Stimulated activated CD8-positive, alpha-beta memory T cell treated with anti-CD3 and anti-CD28 coated beads, Interleukin-7, amount 100 ng/mL, for 24 hours (primary cell): ENCODE data around the gene ORAI3.

Source experiments
- DNase-seq: peaks from one replicate; pipeline ENCODE4 v3.0.0-alpha.2; 2020; ENCODE audit warnings: low read depth

Gene ORAI3

DNA sequence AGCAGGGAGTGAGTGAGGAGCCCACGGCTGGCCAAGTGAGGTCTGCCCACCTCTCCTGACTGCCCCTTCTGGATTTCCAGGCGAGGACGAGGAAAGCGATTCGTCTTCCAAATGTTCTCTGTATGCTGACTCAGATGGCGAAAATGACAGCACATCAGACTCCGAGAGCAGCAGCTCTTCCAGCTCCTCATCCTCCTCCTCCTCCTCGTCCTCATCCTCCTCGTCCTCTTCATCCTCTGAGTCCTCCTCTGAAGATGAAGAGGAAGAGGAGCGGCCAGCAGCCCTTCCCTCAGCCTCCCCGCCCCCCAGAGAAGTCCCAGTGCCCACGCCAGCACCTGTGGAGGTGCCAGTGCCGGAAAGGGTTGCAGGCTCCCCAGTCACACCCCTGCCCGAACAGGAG lies 22.4 kb downstream of the ORAI3 start:
- DNase-seq, result no peak

DNA sequence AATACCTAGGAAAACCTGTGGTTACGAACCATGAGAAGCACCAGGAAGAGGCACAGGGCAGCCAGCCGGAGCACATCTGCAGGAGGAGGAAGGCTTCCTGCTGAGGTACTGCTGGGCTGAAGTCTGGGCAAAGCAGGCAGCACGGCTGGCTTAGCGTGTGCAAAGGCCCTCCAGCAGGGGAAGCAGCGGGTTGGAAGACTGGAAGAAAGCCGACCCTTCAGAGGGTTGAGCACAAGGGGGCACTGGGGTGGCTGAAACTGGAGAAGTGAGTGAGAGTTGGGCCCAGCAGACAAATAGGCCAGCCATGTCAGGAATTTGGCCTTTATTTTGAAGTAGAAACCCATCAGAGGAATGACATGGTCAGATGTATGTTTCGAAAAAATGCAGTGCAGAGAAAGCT lies 24.0 kb downstream of the ORAI3 start:
- no peak for DNase-seq

DNA sequence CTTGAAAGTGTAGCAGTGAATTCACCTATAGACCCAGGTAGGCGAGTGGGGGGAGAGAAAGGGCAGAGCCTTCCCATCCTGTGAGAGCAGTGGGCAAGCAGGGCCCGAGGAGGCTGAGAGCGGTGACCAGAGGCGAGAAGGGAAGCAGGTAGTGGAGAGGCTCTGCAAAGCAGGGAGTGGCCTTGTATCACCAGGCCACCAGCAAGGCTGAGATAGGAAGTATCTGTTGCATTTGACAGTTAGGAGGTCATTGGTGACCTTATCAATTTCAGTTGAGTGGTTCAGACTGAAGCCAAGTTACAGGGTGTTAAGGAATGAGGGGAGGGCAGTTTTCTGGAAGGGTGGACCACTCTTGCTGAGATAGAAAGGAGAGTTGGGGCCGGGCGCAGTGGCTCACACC lies 25.5 kb downstream of the ORAI3 start:
- no peak for DNase-seq

DNA sequence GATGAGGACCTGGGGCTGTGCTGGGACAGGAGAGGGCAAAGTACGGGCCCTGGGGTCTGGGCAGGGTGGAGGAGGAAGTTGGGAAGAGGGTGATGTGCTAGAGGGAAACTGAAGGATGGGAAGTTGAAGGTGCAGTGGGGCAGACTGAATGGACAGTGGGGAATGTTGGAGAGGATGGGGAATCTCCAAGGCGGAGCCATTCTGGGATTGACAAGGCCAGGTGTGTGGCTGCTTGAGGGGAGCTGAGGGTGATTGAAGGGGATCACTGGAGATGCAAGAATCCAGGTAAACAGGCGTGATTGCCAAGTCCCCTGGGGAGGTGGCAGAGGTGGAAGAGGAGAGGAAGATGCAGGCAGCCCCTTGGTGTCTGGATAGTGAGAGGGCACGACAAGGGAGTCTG lies 27.6 kb downstream of the ORAI3 start:
- DNase-seq, result no peak

DNA sequence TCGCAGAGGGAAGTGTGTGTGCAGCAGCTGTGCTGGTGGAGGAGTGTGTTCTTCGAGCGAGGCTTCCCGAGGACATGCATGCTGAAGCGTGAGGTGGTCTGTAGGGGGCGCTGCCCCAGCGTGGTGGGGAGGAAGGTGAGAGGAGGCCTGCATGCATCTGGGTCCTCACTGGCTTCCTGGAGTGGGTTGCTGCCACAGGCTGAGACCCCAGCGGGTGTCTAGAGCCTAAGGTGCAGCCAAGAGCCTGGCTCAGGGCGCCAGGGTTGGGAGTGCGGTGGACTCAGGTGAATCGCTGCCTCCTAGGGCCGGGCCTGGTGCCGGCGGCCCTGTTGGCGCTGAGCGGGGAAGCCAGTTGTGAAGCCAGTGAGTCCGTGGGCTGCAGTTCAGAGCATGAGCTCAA lies 28.6 kb downstream of the ORAI3 start:
- no peak for DNase-seq

DNA sequence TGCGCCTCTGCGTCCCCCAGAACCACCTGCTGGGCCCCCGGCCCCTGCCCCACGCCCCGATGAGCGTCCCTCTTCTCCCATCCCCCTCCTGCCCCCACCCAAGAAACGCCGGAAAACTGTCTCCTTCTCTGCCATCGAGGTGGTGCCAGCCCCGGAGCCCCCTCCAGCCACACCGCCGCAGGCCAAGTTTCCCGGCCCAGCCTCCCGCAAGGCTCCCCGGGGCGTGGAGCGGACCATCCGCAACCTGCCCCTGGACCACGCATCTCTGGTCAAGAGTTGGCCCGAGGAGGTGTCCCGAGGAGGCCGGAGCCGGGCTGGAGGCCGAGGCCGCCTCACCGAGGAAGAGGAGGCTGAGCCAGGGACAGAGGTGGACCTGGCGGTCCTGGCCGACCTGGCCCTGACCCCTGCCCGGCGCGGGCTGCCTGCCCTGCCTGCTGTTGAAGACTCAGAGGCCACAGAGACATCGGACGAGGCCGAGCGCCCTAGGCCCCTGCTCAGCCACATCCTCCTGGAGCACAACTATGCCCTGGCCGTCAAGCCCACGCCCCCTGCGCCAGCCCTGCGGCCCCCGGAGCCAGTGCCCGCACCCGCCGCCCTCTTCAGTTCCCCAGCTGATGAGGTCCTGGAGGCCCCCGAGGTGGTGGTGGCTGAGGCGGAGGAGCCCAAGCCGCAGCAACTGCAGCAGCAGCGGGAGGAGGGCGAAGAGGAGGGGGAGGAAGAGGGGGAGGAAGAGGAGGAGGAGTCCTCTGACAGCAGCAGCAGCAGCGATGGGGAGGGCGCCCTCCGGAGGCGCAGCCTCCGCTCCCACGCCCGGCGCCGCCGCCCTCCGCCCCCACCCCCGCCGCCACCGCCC lies 30.5 kb downstream of the ORAI3 start:
- DNase-seq, result no peak

DNA sequence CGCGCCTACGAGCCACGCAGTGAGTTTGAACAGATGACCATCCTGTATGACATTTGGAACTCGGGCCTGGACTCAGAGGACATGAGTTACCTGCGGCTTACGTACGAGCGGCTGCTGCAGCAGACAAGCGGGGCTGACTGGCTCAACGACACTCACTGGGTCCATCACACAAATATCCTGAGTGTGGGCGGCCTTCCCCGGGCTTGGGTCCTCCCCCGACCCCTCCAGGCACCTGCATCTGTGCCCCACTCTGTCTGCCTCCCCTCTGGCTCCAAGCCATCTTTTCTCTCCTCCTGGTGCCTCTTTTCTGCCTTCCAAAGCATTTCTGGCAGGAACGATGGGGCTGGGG lies 31.1 kb downstream of the ORAI3 start:
- no peak for DNase-seq

DNA sequence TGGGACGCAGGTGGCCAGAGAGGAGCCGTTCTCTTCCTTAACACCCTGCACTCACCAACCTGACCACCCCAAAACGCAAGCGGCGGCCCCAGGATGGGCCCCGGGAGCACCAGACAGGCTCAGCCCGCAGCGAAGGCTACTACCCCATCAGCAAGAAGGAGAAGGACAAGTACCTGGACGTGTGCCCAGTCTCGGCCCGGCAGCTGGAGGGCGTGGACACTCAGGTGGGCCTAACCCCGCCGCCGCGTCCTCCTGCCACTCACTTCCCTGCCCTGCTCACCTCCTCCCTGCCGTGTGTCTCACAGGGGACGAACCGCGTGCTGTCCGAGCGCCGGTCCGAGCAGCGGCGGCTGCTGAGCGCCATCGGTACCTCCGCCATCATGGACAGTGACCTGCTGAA lies 31.6 kb downstream of the ORAI3 start:
- no peak for DNase-seq

DNA sequence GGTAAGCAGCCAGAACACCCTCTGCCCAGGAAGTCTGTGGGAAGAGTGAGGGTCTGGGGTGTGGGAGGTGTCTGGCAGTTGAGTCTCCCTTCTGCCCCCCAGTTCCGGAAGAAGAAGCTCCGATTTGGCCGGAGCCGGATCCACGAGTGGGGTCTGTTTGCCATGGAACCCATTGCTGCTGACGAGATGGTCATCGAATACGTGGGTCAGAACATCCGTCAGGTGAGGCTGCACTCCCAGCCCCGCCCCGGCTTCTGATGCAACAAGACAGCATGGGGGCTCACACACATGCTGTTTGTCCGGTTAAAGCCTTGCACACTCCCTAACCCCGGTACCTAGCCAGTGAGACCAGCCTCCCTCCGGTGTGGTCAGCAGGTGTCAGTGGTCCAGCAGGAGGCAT lies 32.1 kb downstream of the ORAI3 start:
- DNase-seq, result no peak

DNA sequence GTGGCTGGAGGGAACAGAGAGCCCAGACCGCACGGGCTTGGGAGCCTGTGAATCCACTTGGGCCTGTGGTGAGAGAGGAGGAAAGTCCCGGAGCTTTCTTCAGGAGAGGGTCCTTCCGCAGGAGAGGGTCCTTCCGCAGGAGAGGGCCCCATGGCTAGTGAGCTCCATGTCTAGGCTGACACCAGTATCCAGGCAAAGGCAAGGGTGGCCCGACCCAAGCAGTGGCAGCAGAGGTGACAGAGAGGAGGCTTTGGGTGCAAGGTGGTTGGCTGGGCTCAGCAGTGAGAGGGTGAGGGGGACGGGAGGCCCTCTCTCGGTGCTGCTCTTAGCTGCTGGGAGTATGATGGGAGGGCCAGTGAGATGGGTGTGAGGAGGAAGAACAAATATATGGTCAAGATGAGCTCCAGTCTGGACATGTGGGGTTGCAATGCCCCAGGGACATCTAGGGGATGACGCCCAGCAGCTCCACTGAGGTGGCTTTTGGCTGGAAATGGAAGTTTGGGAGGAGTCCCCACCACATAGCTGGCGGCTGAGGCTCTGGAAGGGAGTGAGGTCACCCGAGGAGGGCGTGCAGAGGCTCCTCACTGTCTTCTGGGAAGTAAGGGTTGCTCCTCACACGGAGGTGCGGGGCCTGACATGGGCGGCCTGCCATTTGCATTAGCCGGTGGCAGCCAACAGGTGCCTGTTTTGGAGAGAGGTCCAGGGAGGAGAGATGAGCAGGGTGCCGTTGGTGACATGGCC lies 33.9 kb downstream of the ORAI3 start:
- no peak for DNase-seq

DNA sequence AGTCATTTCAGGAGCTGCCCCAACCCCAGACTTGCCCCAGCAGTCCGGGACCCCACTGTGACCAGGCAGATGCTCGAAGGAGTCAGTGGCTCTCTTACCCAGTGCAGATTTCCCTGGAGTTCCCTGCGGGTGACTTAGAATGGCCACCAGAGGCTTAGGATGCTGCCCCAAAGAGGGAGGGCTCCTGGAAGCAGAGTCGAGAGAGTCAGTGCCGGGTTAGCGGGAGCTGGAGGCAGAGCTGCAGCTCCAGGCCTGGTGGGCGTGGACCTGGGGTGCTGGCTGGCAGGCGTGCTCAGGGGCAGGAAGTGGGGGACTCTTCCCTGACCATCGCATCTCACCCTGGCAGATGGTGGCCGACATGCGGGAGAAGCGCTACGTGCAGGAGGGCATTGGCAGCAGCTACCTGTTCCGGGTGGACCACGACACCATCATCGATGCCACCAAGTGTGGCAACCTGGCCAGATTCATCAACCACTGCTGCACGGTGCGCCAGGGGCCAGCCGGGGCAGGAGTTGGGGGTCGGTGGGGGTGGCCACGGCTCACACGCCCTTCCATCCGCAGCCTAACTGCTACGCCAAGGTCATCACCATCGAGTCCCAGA lies 34.5 kb downstream of the ORAI3 start:
- DNase-seq, result no peak

DNA sequence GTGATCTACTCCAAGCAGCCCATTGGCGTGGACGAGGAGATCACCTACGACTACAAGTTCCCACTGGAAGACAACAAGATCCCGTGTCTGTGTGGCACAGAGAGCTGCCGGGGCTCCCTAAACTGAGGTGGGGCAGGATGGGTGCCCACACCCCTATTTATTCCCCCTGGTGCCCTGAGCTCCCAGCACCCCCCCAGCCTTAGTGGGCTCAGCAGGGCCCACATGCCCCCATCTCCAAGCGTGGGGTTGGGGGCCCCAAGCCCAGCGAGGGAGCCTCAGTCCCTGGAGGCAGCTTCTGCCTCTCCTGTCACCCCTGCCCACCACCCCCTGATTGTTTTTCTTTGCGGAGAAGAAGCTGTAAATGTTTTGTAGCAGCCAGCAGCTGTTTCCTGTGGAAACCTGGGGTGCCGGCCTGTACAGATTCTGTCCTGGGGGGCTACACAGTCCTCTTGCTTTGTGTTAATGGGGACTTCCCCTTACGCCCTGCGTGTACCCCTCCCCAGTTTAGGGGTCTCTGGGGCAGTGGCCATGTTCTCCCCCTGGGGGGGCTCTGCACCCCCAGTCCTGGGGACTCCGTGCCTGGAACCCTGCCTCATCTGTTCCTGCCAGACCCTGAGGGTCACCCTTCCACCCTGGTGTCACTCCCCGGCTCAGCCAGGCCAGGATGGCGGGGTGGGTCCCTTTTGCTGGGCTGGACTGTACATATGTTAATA lies 35.2 kb downstream of the ORAI3 start:
- no peak for DNase-seq

DNA sequence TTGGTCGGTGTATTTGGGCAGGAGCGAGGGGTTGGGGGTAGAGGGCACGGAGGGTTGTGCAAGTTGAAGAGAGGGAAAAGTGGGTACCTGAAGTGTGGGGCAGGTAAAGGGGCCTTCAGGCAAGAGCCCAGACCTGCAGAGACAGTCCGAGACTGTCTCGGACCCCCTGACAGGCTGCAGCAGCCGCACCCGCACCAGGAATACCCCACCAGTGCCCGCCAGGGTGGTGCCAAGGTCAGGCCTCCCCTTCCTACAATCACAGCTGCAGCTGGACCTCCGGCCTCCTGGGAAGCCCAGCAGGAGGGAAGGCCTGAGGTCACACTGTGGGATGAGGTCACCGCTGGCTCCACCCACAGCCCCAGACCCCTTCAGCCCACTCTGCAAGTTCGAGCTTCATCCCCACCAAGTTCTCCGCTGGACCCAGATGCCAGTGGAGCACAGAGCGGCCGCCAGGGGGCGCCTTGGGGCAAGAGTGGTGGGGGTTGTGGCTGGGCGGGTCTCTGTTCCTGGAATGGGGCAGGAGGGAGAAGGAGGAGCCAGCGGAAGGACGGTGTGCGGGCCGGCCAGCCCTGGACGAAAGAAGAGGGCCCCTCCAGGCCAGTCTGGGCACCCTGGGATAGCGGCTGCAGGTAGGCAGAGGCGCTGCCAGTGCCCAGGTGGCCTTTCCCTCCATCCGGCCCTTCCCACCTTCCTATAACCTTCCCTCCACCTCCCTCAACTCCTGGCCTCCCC lies 36.0 kb downstream of the ORAI3 start, which contains the start of gene HSD3B7:
Gene HSD3B7, plus strand, starts transcription at position 539 of the 732 bp plus-strand sequence. CDS start 452 bp downstream, outside the sequence.
- peak; percentile 79 for DNase-seq

DNA sequence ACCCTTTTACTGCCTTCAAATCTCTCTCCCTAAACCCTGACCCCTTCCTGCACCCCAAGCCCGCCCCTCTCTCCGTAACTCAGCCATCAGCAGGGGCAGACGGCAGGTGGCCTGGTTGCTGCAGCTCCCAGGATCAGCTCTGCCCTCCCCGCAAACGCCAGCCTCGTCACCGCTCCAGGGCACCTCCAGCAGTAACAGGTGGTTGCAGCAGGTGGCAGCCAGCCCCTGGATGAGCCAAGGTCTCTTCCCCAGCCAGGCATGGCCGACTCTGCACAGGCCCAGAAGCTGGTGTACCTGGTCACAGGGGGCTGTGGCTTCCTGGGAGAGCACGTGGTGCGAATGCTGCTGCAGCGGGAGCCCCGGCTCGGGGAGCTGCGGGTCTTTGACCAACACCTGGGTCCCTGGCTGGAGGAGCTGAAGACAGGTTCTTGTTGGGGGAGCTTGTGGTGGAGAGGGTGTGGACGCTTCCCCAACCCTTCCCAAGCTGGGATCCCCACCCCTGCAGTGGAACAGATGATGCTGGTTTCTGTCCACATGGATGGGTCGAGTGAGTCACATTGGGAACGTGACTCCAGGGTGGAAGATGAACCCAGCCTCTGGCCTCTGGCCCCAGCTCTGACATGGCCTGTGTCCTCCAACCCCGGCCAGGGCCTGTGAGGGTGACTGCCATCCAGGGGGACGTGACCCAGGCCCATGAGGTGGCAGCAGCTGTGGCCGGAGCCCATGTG lies 36.7 kb downstream of the ORAI3 start:
- DNase-seq, result no peak

DNA sequence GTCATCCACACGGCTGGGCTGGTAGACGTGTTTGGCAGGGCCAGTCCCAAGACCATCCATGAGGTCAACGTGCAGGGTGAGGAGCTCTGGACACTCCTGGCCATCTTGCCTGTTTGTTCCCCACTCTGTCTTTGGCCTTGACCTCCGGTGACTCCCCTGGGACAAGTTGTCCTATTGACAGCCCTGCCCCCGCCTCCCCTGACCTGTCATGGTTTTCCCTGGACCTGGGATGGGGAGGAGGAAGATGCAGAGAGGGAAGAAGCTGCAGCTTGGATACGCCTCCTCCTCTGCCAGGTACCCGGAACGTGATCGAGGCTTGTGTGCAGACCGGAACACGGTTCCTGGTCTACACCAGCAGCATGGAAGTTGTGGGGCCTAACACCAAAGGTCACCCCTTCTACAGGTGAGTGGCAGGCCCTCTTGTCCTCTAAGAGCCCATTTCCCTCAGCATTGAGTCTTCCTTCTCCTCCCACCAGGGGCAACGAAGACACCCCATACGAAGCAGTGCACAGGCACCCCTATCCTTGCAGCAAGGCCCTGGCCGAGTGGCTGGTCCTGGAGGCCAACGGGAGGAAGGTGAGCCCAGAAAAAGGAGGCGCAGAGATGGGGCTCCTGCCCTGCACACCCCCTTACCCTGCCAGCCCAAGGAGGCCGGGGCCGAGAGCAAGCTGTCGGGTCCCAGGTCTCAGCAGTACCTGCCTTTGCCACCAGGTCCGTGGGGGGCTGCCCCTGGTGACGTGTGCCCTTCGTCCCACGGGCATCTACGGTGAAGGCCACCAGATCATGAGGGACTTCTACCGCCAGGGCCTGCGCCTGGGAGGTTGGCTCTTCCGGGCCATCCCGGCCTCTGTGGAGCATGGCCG lies 37.5 kb downstream of the ORAI3 start:
- no peak for DNase-seq

DNA sequence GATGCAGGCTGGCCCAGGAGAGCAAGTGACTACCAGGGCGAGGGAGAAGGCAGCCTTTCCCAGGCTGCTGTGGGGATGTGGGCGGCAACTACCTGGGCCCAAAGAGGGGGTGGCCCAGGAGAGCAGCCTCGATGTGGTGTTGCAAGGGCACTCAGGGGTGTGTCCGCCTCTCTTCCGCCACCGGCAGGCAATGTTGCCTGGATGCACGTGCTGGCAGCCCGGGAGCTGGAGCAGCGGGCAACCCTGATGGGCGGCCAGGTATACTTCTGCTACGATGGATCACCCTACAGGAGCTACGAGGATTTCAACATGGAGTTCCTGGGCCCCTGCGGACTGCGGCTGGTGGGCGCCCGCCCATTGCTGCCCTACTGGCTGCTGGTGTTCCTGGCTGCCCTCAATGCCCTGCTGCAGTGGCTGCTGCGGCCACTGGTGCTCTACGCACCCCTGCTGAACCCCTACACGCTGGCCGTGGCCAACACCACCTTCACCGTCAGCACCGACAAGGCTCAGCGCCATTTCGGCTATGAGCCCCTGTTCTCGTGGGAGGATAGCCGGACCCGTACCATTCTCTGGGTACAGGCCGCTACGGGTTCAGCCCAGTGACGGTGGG lies 38.8 kb downstream of the ORAI3 start:
- DNase-seq, result no peak

DNA sequence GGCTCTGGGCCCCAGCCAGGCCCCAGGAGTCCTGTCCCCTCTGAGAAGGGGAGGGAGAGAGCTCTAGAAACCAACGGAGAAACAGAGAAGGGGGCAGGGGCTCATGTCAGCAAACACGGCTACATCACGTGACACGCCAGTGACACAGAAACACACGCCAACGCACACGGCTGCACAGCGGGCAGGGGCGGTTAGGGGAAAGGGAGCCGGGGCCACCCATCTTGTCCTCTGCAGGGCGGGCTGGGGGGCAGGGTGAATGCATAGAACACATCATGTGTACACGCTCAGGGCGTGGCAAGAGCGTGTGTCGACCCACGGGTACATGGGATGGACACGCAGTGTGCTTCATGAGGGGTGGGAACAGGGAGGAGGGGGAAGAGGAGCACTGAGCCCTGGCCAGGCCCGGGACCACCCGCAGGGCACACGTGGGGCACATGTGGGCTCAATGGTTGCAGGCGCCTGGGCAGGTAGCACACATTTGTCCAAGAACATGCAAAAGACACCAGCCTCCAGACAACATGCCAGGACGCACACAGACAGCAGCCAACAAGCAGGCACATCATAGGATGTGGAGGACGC lies 40.7 kb downstream of the ORAI3 start:
- no peak for DNase-seq

DNA sequence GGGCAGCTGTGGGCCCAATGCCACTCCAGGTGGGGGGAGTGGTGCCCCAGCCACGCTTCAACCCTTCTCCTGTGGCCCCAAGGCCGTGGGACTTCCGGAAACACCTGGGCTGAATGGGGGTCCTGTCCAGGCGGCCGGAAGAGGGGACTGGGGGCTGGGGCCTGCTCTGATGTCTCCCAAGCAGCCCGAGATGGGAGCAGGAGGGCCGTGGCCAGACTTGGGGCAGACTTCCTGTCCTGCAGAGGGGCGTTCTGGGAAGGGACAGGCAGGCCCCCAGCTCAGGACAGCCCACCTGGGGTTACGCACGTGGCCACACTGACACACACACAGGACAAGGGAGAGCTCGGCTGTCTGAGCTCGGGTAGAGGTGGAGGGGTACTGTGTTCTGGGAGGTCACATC lies 41.2 kb downstream of the ORAI3 start:
- DNase-seq, result no peak

DNA sequence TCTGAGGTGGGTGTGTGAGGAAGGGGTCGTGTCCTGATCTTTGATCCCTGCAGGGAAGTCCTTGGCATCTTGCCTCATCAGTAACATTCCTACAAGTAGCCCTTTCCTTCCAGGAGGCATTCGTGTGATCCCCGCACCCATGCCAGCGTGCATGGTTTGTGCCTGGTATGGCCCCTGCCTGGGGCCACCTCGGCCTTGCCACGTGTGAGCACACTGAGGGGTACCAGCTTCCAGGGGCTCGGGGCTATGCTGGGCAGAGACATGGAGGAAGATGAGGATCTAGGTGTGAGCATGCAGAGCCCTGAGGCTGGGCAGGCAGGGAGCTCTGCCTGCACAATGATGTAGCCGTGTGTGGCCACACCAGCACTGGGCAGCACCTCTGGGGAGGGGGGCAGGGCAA lies 42.2 kb downstream of the ORAI3 start:
- DNase-seq, result no peak
